ENCODE results near the gene LRRTM3.

Gene LRRTM3

GRCh38 chr10:67005981-67006380, 80.1 kb downstream of the LRRTM3 start:
- TF ChIP-seq, protein P1, sequence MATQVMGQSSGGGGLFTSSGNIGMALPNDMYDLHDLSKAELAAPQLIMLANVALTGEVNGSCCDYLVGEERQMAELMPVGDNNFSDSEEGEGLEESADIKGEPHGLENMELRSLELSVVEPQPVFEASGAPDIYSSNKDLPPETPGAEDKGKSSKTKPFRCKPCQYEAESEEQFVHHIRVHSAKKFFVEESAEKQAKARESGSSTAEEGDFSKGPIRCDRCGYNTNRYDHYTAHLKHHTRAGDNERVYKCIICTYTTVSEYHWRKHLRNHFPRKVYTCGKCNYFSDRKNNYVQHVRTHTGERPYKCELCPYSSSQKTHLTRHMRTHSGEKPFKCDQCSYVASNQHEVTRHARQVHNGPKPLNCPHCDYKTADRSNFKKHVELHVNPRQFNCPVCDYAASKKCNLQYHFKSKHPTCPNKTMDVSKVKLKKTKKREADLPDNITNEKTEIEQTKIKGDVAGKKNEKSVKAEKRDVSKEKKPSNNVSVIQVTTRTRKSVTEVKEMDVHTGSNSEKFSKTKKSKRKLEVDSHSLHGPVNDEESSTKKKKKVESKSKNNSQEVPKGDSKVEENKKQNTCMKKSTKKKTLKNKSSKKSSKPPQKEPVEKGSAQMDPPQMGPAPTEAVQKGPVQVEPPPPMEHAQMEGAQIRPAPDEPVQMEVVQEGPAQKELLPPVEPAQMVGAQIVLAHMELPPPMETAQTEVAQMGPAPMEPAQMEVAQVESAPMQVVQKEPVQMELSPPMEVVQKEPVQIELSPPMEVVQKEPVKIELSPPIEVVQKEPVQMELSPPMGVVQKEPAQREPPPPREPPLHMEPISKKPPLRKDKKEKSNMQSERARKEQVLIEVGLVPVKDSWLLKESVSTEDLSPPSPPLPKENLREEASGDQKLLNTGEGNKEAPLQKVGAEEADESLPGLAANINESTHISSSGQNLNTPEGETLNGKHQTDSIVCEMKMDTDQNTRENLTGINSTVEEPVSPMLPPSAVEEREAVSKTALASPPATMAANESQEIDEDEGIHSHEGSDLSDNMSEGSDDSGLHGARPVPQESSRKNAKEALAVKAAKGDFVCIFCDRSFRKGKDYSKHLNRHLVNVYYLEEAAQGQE (IDR thresholded peaks at IDR 0.05; ENCODE audit: insufficient read depth in 1 of 2, low read depth in 2 of 2, low read length in 2 of 2), result no peak
- no peak for TF ChIP-seq SIN3A (IDR thresholded peaks at IDR 0.05; ENCODE audit: borderline replicate concordance, insufficient read depth, low read length)
- no peak for TF ChIP-seq POLR2AphosphoS5 (IDR thresholded peaks at IDR 0.05; ENCODE audit: low read depth, low read length)
- no peak for TF ChIP-seq FOXP2 (optimal IDR thresholded peaks at IDR 0.05; ENCODE audit: borderline replicate concordance, extremely low read depth, extremely low read length, insufficient read depth)
- no peak for TF ChIP-seq TAF1 (IDR thresholded peaks at IDR 0.05; ENCODE audit: borderline replicate concordance, insufficient read depth, low read length)

DNA sequence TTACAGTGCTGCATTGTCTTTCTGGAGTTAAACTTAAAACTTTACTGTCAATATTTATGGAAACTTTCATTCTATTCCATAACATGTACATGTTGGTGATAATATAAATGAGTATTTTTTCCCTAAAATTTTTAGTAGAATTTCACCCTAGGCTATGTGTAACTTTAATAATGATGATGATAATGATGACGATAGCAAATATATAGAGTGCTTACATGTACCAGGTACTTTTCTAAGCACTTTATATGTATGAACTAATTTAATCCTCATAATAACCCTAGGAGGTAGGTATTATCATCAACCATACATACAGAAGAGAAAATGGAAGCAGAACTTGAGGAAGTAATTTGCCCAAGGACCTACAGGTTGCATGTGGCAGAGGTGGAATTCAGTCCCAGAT, 85.6 kb downstream of the LRRTM3 start:
- TF ChIP-seq POLR2AphosphoS5 (IDR thresholded peaks at IDR 0.05; ENCODE audit: low read depth, low read length), result no peak
- no peak for TF ChIP-seq FOXP2 (optimal IDR thresholded peaks at IDR 0.05; ENCODE audit: borderline replicate concordance, extremely low read depth, extremely low read length, insufficient read depth)
- no peak for TF ChIP-seq SIN3A (IDR thresholded peaks at IDR 0.05; ENCODE audit: borderline replicate concordance, insufficient read depth, low read length)
- TF ChIP-seq, protein P1 (IDR thresholded peaks at IDR 0.05; ENCODE audit: insufficient read depth in 1 of 2, low read depth in 2 of 2, low read length in 2 of 2), result no peak
- TF ChIP-seq TAF1 (IDR thresholded peaks at IDR 0.05; ENCODE audit: borderline replicate concordance, insufficient read depth, low read length), result no peak

DNA sequence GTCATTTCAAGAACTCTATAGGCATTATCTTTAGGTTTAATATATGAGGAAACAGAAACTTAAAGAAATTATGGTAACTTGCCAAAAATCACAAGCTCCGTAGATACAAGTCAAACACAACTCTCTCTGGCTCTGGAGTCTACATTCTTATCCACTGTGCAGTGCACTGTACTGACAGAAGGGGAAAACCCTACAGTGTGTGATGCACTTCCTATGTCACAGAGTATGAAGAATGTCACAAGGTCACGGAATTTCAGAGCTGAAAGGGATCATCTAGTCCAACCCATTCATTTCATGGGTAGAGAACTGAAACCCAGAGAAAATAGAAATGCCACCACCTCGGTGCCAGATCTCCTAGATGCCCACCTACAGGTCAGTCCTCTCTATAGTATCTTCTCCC, 86.1 kb downstream of the LRRTM3 start:
- TF ChIP-seq FOXP2 (optimal IDR thresholded peaks at IDR 0.05; ENCODE audit: borderline replicate concordance, extremely low read depth, extremely low read length, insufficient read depth) (no peak), POLR2AphosphoS5 (IDR thresholded peaks at IDR 0.05; ENCODE audit: low read depth, low read length) (no peak), SIN3A (IDR thresholded peaks at IDR 0.05; ENCODE audit: borderline replicate concordance, insufficient read depth, low read length) (no peak), TAF1 (IDR thresholded peaks at IDR 0.05; ENCODE audit: borderline replicate concordance, insufficient read depth, low read length) (no peak)
- TF ChIP-seq, protein P1 (IDR thresholded peaks at IDR 0.05; ENCODE audit: insufficient read depth in 1 of 2, low read depth in 2 of 2, low read length in 2 of 2), result no peak

DNA sequence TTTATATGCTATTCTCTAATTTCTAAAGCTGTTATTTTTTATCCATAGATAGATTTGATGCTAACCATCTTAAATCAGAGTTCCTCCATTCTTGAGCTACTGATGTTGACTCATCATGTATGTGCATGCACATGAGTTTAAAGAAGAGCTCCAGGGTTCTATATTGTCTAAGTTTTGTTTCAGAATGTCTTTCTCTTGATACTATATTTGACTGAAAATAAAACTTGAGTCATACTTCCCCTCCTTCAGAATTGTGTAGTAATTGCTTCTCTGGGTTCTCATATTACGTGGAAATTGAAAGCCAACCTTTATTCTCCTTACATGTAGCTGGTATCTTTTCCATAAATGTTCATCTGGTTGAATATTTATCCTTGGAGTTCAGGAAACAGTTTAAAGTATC, 89.4 kb downstream of the LRRTM3 start:
- TF ChIP-seq SIN3A (IDR thresholded peaks at IDR 0.05; ENCODE audit: borderline replicate concordance, insufficient read depth, low read length) (no peak), POLR2AphosphoS5 (IDR thresholded peaks at IDR 0.05; ENCODE audit: low read depth, low read length) (no peak), TAF1 (IDR thresholded peaks at IDR 0.05; ENCODE audit: borderline replicate concordance, insufficient read depth, low read length) (no peak), FOXP2 (optimal IDR thresholded peaks at IDR 0.05; ENCODE audit: borderline replicate concordance, extremely low read depth, extremely low read length, insufficient read depth) (no peak)
- TF ChIP-seq, protein P1 (IDR thresholded peaks at IDR 0.05; ENCODE audit: insufficient read depth in 1 of 2, low read depth in 2 of 2, low read length in 2 of 2), result no peak

DNA sequence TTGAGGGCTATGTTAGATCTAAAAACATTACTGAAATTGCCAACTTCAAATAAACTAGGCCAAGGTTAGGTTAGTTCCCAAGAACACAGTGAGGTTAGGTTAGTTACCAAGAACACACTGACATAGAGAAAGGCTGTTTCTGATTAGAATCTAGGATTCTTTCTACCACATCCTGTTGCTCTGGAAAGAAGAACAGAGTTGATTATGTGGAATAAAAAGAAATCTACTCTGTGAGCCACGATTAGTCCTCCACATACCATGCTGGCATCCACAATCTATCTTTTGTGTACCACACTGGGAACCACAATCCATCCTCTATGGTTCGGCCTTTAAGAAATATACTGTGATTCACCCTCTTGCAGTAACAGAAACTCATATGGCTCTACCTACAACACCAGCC, 91.4 kb downstream of the LRRTM3 start:
- TF ChIP-seq SIN3A (IDR thresholded peaks at IDR 0.05; ENCODE audit: borderline replicate concordance, insufficient read depth, low read length), result no peak
- no peak for TF ChIP-seq POLR2AphosphoS5 (IDR thresholded peaks at IDR 0.05; ENCODE audit: low read depth, low read length)
- no peak for TF ChIP-seq FOXP2 (optimal IDR thresholded peaks at IDR 0.05; ENCODE audit: borderline replicate concordance, extremely low read depth, extremely low read length, insufficient read depth)
- TF ChIP-seq TAF1 (IDR thresholded peaks at IDR 0.05; ENCODE audit: borderline replicate concordance, insufficient read depth, low read length), result no peak
- TF ChIP-seq, protein P1 (IDR thresholded peaks at IDR 0.05; ENCODE audit: insufficient read depth in 1 of 2, low read depth in 2 of 2, low read length in 2 of 2), result no peak
